Measurements from ENCODE around the gene CCDC33.

CCDC33 gene

GRCh38 chr15:74228723-74229081, 7.4 kb upstream of the CCDC33 start:
- no peak for DNase-seq (ENCODE audit: low read depth in 1 of 2, low spot score in 1 of 2)
- Histone ChIP-seq H3K27ac (replicated peaks) (no peak overlapping the region), H3K27me3 (ENCODE audit: insufficient read depth, poor library complexity, severe bottlenecking) (no peaks in the 10 kb centered on the region), H3K4me3 (replicated peaks; ENCODE audit: insufficient read depth, low read length) (no peak overlapping the region)
- TF ChIP-seq CTCF (IDR thresholded peaks at IDR 0.05; ENCODE audit: insufficient read depth, low read length) (no peak), SPI1 (IDR thresholded peaks at IDR 0.05; ENCODE audit: borderline replicate concordance, low read depth) (no peak)

- no peak overlapping the region for H3K27ac ChIP-seq (replicated peaks)
- DNase-seq (ENCODE audit: low read depth in 1 of 2, low spot score in 1 of 2), result no peak
- H3K4me3 ChIP-seq (replicated peaks; ENCODE audit: insufficient read depth, low read length), result no peak overlapping the region
- no peaks in the 10 kb centered on the region for H3K27me3 ChIP-seq (ENCODE audit: insufficient read depth, poor library complexity, severe bottlenecking)
- TF ChIP-seq SPI1 (IDR thresholded peaks at IDR 0.05; ENCODE audit: borderline replicate concordance, low read depth) (no peak), CTCF (IDR thresholded peaks at IDR 0.05; ENCODE audit: insufficient read depth, low read length) (no peak)
Measured at GRCh38 chr15:74229686-74230085, 6.4 kb upstream of the CCDC33 start.

- DNase-seq (ENCODE audit: low read depth in 1 of 2, low spot score in 1 of 2), result no peak
- TF ChIP-seq SPI1 (IDR thresholded peaks at IDR 0.05; ENCODE audit: borderline replicate concordance, low read depth) (no peak), GABPA (IDR thresholded peaks at IDR 0.05; ENCODE audit: low read depth) (no peak), REST (IDR thresholded peaks at IDR 0.05; ENCODE audit: insufficient replicate concordance, low read depth) (no peak), CTCF (IDR thresholded peaks at IDR 0.05; ENCODE audit: insufficient read depth, low read length) (no peak), POLR2AphosphoS5 (IDR thresholded peaks at IDR 0.05; ENCODE audit: low read depth) (no peak)
- no peak overlapping the region for H3K27ac ChIP-seq (replicated peaks)
- no peaks in the 10 kb centered on the region for H3K27me3 ChIP-seq (ENCODE audit: insufficient read depth, poor library complexity, severe bottlenecking)
- no peak overlapping the region for H3K4me3 ChIP-seq (replicated peaks; ENCODE audit: insufficient read depth, low read length)
Measured at GRCh38 chr15:74231475-74231874, 4.7 kb upstream of the CCDC33 start.

- Histone ChIP-seq H3K27me3 (ENCODE audit: insufficient read depth, poor library complexity, severe bottlenecking) (no peaks in the 10 kb centered on the region), H3K27ac (replicated peaks) (no peak overlapping the region), H3K4me3 (replicated peaks; ENCODE audit: insufficient read depth, low read length) (no peak overlapping the region)
- TF ChIP-seq CTCF (IDR thresholded peaks at IDR 0.05; ENCODE audit: insufficient read depth, low read length) (no peak), SPI1 (IDR thresholded peaks at IDR 0.05; ENCODE audit: borderline replicate concordance, low read depth) (no peak), GABPA (IDR thresholded peaks at IDR 0.05; ENCODE audit: low read depth) (no peak), POLR2AphosphoS5 (IDR thresholded peaks at IDR 0.05; ENCODE audit: low read depth) (no peak), REST (IDR thresholded peaks at IDR 0.05; ENCODE audit: insufficient replicate concordance, low read depth) (no peak)
- DNase-seq (ENCODE audit: low read depth in 1 of 2, low spot score in 1 of 2), result no peak
Measured at GRCh38 chr15:74233373-74233772, 2.8 kb upstream of the CCDC33 start.

Data from HL-60 (cell line).